Suppressor macrophage treated with lipopolysaccharide for 4 hours (primary cell): ENCODE measurements around the gene EYA2.
A peak's percentile ranks its signal among the peaks of the same experiment; 100 is the strongest.

Experiments used
- DNase-seq: peaks from one replicate; pipeline ENCODE4 v3.0.0-alpha.2; 2020

The EYA2 gene

DNA sequence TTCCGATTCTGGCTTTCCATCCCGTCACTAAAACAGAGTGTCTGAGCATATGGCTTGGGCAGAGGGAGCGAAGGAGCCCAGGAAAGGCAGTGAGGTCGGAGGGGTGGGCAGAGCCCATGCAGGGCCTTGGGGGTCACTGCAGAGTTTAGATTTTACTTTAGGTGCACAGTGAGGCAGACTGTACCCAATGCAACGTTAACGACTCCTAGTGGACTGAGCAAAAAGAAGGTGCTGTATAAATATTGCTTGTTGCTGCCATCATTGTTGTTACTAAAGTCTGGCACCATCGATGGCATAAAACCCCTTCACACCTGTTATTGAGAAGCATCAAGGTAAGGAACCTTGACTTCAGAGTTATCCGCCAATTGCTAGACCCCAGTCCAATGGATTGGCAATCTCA lies 119.0 kb downstream of the EYA2 start:
- no peak for DNase-seq

DNA sequence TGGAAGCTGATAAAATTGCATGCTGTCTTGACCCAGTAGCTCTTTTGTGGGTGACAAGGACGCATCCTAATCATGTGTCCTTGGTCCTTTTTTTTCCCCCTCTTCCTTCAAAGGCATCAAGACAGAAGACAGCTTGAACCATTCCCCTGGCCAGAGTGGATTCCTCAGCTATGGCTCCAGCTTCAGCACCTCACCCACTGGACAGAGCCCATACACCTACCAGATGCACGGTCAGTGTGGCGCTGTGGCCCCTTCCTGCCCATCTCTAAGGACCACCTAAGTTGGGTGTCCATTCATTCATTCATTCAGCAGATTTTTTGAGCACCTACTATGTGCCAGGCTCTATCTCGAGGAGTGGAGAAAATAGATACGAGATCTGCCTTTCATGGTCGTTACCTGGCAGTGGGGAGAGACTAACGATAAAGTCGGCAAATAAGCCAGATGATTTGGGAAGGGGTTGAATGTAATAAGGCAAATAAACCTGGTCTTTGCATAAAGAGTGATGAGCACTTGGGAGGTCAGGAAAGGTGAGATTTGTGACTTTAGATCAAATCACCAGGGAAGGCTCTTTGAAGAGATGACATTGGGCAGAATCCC lies 121.5 kb downstream of the EYA2 start:
- no peak for DNase-seq

DNA sequence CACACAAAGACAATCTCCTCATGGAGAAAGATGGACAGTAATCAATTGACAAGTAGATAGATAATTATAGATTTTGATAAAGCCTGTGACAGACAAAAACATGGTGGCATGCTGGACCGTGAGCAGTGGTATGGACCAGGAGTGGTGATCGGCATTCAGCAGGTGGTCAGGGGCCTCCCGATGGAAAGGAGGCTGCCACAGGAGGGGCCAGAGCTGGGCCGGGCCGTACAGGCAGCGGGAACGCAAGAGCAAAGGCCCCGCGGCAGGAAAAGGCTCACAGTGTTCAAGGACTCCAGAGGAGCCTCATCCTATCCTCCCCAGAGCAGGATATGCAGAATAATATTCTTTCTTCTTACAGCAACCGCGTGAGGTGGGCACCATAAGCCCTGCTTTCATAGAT lies 123.7 kb downstream of the EYA2 start:
- DNase-seq = no peak

DNA sequence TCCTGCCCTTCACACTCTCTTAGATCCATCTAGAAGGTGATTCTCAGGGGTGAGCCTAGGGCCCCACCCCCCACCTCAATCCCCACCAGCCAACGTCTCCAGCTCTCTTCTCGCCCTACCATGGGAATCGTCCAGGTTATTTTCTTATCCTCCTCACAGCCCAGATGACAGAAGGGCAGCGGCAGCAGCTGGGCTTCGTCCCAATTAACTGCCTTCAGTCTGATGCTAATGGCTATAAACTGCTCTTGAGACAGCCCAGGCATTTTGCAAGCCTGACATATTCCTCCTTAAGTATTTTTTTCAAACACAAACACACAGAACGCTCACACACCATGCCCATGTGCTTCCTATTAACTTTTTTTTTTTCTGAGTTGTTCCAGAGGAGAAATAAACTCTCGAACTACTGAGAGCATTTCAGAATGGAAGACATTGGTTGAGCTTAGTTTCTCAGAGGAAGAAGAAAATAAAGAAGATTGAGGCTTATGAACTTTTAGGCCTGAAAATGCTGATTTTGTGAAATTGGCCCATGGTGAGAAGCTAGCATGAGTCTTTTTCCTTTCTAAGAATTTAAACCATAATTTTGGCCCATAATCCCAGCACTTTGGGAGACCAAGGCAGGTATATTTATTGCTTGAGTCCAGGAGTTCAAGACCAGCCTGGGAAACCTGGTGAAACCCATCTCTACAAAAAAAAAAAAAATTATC lies 124.6 kb downstream of the EYA2 start:
- no peak for DNase-seq

DNA sequence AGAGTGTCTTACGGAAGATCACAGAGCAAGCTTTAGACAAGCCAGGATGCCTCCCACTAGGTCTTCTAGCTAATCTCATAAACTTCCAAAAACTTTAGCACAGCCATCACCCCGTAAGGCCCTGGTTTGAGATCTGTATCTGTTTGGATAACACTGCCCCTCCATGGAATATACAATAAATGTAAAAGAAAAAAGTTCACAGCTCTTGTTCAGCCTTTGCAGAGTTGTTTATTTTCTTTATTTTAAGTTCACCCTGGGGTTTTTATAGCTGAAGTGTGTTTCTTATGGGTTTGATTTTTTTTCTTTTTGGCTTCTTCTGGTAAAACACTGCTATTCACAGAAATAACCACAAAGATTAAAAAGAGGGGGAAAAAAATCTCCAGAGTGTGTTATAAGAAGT lies 125.6 kb downstream of the EYA2 start:
- no peak for DNase-seq

DNA sequence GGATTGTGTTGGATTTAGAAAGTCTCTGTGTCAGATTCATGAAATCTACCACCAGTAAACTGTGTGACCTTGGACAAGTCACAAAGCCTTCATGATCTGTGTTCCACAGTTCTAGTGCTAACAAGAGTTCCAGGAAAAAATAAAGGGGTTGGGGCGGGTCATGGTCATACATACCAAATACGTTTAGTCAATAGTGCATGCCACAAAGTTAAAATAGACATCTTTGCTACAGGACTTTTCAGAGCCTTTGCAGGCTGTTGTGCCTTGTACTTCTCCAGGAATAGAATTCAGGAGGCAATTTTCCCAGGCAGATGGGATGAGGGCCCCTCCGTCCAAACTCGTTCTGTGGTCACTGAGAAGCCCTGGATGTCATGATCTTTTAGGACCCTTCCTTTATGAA lies 127.2 kb downstream of the EYA2 start:
- DNase-seq = no peak

DNA sequence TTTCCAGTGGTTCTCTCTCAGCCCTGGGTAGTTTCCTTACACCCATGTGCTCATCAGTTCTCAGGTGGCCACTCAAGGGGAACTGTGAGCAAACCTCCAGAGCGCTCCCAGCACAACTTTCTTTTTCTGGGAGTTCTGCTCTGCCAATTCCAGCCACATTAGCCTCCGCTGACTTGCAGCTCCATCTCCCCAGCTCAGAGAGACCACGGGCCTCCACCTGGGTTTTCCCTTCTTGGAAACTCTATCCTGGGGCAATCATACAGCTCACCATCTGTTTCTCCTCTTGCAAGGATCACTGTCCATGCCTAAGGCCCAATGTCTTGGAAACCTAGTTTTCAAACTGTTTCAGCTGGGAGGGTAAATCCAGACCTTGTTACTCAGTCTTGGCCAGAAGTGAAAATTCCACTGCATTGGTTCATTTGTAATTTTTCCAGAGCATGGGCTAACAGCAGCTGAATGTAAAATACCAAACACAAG lies 129.9 kb downstream of the EYA2 start:
- no peak for DNase-seq

DNA sequence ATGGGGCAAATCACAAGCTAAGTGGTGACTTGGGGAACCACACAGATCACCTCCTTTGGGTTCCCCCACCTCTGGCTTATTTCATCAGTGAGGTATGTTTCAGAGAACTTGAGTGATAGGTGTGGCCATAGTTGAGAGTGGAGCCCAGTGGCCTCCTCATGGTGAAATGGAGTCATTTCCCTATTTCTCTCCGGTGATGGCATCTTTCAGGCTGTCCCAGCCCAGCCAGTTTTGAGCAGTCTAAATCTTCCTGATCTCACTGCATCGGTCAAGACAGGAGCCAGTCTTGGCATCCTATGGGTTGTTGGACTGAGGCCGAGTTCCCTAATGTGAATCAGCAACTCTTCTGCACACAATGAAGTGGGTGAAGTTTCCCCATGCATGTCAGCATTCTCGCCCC lies 132.4 kb downstream of the EYA2 start:
- DNase-seq = peak; percentile 6

DNA sequence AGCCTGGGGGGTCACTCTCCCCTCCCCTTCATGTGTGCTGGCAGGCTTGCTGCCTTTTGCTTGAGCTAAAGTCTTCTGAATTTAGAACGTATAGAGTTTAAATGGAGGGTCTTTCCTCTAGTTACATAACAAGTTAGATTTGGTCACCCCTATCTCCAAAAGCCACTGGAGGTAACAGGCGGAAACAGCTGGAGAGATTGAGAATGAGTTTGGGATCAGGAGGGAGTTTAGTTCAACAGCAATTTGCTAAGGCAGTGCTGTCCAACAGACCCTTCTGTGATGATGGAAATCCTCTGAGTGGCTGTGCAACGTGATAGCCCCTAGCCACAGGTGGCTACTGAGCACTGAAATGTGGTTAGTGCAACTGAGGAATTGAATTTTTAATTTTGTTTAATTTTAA lies 132.8 kb downstream of the EYA2 start:
- no peak for DNase-seq

DNA sequence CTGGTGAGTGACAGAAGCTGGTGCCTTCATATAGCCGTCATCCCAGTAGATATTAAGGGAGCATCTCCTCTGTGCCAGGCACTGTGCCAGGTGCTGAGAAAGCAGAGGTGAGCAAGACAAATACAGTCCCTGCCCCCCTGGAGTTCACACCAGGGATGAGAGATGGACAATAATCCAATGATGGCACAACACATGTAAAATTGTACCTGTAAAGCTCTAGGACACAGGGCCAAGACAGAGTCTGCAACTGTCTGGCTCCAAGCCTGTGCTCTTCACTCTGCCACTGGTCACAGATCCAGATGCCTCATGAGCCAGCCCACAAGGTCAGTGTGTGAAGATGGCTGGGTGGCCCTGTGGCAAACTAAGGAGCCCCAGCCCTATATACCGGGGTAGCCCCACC lies 133.8 kb downstream of the EYA2 start:
- DNase-seq = no peak

DNA sequence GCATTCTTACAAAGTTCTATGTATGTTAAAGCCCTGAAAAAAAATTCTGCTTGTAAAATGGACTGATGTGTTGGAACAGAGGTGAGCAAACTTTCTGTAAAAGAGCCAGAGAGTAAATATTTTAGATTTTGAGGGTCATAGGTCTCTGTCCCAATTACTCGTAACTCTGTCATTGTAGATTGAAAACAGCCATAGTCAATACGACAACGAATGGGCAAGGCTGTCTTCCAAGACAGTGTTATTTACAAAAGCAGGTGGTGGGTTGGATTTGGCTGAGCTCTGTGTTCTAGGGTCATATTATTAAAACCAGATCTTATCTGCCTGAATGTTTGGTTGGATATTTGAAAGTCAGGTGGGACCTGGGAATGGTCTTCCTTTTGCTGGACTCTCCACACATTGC lies 135.2 kb downstream of the EYA2 start:
- DNase-seq = no peak

DNA sequence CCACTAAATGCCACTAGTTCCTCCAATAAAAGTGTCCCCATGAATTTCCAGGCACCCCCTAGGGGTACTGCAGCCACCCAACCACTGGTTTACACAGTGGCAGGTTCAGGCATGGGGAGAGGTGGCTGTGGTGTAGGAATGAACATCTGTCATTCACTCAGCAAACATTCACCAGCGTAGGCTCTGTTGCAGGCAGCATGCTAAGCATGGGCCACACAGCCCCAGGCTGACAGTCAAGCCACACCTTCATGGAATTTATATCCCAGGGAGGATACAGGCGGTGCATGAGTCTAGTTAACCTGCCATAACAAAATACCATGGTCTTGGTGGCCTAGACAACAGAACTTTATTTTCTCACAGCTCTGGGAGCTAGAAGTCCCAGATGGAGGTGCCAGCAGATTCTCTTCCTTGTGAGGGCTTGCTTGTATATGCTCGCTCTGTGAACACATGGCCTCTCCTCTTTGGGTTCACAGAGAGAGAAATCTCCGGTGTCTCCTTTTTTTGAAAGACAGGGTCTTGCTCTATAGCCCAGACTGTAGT lies 135.7 kb downstream of the EYA2 start:
- no peak for DNase-seq

DNA sequence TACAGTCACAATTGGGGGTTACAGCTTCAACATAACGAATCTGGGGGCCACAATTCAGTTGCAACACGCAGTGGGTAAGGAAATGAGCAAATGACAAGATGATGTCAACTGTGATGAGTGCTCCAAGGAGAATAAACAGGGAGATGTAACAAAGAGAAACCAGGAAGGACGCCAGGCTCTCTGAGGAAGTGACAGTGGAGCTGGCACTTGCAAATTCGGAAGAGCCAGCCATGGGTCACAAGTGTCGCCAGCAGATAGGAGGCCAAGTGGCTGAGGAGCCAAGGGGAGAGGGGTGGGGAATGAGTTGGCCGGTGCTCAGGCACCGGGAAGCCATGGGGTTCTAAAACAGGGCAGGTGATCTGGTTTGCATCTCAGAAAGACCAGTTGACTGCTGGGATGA lies 136.4 kb downstream of the EYA2 start:
- DNase-seq = peak; percentile 42

DNA sequence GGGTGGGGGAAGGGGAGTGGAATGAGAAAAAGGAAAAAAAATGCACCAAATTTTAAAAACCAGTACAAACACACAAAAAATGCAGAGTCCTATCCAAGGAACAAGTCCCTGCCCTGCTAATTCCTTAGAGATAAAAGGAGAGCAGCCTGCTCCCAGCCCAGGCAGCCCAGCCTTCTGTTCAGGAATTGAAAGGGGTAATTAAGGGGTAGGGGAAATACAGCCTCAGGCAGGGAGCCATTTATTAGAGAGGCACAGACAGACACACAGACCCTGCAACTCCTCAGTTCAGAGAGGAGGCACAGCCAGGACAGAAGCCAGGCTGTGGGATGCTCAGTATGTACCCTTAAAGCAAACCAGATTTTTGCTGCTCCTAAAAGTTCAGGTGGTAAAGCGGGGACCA lies 137.2 kb downstream of the EYA2 start:
- no peak for DNase-seq

DNA sequence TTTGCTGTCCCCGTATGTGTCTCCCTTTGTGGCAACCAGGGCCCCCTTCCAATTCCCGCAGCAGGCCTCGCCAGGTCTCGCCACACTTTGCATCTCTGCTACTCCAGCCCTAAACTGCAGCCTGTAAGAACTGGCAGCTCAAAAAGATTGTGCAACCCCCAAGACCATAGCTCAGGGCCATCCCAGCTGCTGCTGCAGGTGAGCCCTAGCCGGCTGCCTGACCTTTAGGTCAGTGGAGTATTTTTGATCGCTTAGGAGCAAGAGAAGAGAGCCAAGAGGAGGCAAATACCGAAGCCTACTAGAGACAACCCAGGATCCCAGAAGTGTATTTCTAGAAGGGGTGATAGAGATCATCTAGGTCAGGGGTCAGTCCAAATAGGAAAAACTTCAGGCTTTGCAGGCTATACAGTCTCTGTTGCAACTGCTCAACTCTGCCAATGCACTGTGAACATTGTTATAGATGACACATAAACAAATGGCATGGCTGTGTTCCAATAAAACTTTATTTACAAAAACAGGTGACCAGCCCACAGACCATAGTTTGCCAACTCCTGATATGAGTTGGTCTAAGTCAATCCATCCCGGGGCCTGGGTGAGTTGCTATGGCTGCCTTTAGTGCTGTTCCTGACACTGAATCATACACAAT lies 138.4 kb downstream of the EYA2 start:
- no peak for DNase-seq

DNA sequence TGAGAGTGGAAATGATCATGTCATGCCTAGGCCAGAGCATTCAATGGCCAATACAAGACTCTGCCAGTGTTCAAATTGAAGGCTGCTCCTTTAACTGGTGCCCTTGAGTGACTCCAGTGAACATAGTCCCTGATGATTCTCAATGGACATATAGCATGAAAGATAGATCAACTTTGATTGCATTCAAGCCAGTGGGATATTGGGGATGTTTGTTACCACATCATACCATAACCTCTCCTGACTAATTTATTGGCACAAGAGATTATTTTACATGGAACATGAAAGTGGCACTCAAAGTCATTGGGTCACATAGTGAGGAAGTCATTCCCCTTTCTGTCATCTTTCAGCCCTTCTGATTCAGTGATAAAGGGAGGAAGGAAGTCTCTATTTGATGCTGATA lies 139.0 kb downstream of the EYA2 start:
- DNase-seq = no peak

DNA sequence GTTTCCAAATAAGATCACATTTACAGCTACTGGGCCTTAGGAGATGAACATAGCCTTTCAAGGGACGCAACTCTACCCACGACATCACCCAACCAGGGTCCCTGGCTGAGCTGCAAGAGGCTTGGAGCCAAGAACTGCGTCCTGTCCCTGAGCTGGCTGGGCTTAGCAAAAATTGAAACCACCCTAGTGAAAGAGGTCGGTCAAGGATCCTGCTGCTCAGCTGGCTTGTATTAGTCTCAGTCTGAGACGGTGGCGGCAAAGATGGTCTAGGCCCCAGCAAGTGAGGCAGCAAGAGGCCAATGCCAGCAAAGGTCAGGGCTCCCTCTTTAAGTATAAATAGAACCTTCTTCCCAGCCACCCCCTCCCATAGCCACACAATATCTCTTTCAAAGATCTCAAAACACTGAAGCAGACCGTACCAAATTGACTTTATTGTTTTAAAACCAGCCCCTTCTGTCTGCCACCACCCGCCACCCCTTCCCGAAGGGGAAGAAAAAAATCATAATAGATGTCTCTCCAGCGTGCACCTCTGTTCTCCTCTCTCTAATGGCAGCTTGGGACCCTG lies 140.5 kb downstream of the EYA2 start:
- no peak for DNase-seq

DNA sequence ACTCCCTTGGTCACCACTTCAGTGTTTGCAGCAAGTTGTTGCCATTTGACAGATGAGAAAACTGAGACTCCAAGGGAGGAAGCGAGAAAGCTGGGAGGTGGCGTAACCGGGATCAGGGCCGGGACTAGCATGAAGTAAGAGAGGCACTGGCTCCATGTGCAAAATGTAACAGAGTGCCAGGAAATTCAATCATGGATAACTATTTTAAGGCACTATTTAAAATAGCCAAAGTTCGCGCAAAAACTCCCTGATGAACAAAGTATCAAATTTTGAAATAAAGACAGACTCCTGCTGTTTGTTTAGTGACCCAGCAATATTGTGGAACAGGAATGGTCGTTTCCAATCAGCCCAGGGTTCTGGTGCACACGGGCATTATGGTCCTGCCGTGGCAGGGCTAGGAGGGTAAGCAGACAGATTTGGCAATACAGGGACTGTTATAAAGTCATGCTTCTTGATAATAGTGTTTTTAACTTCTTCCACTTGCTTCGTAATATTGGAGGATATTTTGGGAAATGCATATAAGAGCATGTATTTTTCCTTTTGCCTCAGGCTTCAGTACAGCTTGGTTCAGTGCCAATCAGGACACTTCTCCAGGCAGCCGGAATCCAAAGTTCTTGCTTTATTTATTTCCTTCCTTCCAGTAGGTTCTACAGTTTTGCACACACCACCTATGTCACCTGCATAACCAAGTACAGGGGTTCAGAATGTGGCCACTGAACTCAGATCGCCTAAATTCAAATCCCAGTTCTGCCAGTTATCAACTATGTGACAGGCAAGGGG lies 141.6 kb downstream of the EYA2 start:
- DNase-seq = no peak

DNA sequence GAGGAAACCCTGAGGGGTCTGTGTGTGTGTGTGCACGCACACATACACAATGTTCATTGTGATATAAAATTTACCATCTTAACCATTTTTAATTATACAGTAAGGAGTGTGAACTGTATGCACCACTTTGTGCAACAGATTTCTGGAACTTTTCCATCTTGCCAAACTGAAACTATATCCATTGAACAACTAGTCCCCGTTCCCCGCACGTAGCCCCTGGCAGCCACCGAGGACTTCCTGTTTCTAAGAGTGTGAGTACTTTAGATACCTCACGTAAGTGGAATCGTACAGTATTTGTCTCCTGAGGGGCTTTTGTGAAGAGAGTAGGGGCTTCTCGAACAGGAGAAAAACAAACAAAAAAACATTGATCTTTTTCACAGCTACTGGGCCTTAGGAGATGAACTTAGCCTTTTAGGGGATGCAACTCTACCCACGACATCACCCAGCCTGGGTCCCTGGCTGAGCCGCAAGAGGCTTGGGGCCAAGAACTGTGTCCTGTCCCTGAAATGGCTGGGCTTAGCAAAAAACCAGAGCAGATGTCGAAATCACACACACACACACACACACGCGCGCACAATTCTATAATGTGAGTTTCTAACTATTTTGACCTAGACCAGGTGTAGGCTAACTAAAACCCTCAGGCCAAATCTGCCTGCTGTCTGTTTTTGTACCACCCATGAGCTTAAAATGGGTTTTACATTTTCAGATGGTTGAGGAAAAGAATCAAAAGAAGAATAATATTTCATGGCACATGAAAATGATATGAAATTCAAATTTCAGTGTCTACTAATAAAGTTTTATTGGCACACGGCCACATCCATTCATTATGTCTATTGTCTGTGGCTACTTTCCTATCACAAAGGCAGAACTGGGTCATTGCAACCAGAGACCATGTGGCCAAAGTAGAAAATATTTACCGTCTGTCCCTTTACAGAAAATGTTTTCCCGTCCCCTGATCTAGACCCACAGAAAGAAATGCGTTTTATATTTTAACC lies 144.2 kb downstream of the EYA2 start:
- peak; percentile 27 for DNase-seq

DNA sequence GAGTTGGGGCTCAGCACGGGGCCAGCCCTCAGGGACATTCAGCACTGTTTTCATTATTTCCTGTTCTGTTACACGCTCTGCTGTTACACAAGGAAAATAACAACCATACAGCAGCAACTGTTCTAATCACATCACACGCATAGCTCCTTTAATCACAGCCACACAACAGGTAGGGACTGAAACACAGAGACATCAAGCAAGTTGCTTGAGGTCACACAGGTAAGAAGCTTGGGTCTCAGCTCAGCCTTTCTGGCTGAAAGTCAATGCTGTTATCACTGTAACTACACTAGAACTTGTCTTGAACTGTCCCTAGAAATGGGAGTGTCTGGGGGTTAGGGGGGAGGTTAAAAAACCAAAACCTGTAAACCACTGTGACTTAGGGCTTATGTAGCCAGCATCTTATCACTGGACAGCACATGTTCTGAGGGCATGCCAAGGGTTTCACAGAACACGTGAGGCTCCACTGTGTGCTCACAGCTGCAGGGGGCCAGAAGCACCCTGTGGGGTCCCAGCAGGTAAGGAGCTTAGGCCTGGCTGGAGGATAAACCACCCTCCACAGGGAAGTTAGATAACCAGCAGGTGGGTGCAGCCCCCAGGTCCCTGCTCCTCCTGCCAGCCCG lies 146.0 kb downstream of the EYA2 start:
- DNase-seq = no peak

DNA sequence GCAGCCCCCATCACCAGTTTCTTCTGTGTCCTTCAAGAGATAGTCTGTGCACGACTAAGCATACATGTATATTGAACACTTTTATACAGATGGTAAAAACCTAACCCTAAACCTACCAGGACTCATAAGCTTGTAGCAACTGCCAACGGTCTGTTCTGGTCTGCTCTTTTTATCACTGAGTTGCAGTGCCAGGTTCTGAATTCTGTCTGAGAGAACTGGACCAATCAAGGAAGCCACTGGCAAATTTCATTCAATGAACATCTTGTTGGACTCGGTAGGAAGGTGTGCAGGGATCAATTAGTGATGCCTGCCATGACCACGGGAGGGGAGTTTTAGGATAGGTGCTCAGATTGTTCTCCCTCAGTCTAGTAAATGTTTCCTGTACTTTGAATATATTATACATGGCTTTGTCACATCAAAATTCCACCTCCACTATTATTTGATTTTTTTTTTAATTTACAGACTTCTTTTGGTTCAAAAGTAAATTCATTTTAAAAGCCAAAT lies 146.8 kb downstream of the EYA2 start:
- no peak for DNase-seq
